Activated gamma-delta T cell treated with Interleukin-2 at 50 U/mL for 16 hours (primary cell): ENCODE data around the gene CAPN15.
A peak's percentile ranks its signal among the peaks of the same experiment; 100 is the strongest.
"Not testable (repeated sequence)": the region's sequence is repeated elsewhere in the genome, so short reads cannot be mapped to it uniquely, and the experiment has no call there.

Source experiments
- DNase-seq: peaks from one replicate; pipeline ENCODE4 v3.0.0-alpha.2; 2020

The CAPN15 gene

DNA sequence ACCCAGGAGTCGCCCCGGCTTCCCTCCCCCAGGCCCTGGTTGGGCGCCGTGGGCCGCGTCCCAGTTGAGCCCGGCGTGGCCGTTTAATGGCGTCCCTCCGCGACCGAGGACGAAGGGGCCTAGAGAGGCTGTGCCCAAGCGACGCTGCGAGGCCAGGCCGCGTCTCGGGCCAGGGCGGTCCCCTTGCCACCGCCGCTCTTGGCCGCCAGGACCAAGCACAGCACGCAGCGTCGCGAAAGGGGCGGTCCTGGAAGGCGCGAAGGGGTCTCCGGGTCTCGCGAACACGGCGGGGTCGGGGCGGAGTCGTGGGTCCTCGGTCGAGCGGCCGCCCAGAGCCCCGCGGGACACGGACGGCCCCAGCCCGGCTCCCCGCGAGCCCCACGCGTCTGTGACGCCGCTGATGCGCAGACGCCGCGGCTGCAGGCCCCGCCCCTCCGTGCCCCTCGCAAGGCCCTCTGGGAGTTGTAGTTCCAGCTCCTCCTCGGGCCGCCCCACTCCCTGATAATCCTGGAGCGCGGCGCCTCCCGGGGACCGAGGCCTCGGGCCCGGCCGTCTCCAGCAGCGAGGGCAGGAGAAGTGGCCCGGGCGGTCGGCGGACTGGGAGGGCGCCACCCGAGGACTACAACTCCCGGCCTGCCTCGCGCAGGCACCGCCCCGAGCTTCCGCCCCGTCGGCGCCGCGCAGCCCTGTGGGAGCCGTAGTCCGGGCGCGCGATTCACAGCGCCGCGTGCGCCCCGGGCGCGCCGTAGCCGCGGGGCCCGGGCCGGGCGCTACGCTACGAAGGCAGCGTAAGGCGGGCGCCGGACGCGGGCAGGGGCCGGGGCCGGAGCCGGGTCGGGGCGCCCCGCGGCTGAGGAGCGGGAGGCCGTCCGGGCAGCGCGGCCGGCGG lies at the start of gene CAPN15:
Gene CAPN15 (plus strand): TSS at position 698 of the 889 bp plus-strand sequence. CDS start 19,127 bp downstream, outside the sequence.
- DNase-seq, result peak; percentile 80

DNA sequence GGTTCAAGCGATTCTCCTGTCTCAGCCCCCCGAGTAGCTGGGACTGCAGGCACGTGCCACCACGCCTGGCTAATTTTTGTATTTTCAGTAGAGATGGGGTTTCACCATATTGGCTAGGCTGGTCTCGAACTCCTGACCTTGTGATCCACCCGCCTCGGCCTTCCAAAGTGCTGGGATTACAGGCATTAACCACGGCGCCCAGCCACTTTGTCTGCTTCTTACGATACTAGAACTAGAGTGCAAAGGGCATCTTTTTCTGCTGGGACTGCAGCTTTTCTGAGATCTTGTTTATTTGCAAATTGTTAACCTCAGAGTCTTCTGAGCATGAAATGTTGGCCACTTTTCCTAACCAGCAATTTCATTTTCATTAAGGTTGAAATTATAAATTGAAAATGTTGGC lies 49.2 kb upstream of the CAPN15 start:
- DNase-seq, result not testable (repeated sequence)

DNA sequence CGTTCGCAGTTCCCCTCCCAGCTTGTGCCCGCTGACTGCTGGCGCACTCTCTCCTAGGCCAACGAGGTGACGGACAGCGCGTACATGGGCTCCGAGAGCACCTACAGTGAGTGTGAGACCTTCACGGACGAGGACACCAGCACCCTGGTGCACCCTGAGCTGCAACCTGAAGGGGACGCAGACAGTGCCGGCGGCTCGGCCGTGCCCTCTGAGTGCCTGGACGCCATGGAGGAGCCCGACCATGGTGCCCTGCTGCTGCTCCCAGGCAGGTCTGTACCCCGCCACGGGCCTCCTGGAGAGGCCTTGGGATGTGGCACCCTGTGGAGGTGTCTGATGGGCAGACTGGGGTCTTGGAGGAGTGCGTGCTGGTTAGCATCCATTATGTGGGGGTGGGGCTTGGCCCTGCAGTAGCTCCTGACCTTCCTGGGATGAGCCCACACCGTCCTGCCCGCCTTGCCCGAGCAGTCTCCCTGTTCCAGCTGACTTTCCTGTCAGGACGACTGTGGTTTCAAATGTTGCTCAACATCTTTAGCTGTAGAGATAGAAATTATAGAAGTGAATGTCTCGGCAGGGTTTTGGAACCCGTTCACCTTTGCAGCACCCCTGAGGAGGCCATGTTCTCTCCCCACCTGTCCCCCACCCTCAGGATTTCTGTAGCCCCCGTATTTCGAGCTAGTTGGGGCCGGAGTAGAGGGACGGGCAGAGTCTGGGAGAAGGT lies 44.9 kb upstream of the CAPN15 start:
- DNase-seq, result no peak

DNA sequence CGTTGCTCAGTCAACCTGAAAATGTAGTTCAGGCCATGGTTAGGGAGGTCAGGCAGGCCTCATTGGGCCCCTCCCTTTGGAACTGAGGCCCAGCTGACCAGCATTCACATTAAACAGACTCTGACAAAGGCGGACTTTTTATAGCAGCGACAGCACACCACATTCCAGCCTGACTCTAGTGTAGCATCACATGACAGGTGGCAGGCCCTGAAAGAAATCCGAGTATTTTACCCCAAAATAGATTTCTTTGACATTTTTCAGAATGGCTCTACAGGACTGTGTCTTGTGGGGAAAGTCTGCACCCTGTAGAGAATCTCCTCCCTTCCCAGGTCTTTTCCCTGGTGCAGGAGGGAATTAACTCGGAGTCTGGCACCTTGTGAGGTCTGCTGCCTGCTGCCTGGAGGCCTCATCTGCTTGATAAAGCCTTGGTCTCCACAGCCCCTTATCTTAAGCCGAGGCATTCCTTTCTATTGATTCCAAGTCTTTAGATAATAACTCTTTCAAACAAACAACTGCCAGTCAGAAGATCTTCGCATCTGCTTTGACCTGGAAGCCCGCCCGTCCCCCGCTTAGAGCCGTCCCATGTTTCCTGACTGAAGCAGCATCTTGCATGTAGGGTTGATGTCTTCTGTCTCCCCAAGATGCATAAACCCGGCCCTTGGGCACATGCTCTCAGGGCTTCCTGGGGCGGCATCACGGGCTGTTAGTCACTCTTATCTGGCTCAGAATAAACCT lies 44.0 kb upstream of the CAPN15 start:
- no peak for DNase-seq

- no peak for DNase-seq
Observed at GRCh38 chr16:489606-490005, 37.9 kb upstream of the CAPN15 start.

GRCh38 chr16:490768-491167 lies 36.7 kb upstream of the CAPN15 start:
- no peak for DNase-seq

DNA sequence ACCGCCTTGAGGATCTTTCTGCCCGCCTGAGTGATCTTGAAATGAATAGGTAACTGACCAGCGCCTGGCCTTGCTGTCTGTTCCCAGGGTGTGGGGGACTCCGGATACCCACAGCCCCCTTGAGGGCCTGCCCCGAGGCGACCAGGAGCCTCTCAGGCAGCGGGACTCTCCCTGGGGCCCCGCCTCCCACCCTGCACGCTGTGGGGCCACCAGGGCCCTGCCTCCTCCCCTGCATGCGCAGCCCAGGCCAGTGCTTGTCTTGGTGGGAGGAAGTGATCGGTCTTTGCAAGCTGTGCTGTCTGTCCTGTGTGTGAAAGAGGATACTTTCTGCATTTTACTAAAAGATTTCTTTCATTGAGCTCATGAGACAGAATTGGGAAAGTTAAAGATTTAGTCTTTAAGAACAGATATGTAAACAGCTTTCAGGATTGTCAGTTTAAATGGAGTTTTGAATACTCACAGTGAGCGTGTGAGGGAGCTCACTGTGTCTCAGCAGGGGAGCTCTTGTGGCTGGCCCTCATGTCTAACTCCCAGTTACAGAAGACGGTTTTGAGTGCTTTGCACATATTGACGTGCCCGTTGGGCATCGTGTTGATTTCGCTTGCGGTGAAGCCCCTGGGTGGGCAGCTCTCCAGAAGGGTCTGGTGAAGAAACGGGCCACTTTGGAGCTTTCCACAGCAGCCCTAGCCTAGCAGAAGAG lies 36.1 kb upstream of the CAPN15 start:
- no peak for DNase-seq

DNA sequence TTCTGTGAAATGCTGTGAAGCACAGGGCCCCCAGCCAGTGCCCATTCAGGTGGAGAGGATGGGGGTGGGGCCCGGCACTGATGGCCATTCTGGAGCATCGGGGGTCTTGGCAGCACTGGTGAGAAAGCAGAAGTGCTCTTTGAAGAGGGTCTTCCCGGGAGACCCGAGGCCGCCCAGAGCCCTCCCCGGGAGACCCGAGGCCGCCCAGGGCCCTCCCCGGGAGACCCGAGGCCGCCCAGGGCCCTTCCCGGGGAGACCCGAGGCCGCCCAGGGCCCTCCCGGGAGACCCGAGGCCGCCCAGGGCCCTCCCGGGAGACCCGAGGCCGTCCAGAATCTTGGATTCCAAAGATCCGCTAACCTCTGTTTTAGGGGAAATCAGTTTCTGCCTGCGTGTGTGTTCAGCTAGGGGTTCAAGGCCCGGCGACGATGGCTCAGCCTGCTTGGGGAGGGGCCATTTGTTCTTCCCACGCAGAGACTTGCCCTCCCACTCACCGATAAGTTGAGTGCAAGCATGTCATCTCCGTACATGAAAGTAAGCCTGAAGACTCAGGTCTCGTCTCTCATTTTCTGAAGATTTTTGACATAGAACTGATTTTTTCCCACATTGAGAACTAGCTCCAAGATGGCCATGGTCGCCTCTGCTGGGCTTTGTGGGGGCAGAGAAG lies 35.2 kb upstream of the CAPN15 start:
- DNase-seq, result no peak

DNA sequence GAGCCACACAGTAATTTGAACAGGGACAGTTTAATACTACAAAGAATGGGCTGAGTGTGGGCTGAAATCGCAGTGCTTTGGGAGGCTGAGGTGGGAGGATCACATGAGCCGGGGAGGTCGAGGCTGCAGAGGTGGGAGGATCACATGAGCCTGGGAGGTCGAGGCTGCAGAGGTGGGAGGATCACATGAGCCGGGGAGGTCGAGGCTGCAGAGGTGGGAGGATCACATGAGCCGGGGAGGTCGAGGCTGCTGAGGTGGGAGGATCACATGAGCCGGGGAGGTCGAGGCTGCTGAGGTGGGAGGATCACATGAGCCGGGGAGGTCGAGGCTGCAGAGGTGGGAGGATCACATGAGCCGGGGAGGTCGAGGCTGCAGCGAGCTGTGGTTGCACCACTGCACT lies 32.8 kb upstream of the CAPN15 start:
- not testable (repeated sequence) for DNase-seq

DNA sequence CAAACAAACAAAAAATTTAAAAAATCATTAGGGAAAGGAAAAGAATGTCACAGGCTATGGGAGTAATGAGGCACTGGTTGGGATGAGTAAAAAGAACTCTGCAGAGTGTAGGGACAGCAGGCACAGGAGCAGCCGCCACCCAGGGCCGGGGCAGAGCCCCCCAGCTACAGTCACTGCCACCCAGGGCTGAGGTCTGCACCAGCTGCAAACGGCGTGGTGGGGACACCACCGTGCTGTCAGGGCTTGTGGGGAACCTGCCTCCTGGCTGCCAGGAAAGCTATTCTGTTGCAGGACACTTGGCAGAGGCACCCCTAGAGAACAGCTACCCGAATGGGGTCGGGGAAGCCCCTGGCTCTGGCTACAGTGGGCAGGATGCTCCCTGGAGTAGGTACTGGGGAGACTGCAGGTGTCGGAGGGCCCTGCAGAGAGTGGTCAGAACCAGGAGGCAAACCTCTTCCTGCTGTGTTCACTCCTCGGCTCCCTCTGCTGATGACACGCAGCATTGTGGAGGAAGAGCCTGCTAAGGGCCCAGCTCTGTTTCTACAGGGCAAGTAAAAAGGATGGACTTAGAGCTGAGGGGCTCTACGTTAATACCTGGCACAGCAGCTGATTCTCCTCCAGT lies 32.3 kb upstream of the CAPN15 start:
- DNase-seq, result no peak

GRCh38 chr16:496097-496886 lies 31.2 kb upstream of the CAPN15 start:
- no peak for DNase-seq

GRCh38 chr16:497258-497657 lies 30.3 kb upstream of the CAPN15 start:
- no peak for DNase-seq

GRCh38 chr16:499924-500323 lies 27.6 kb upstream of the CAPN15 start:
- DNase-seq, result no peak

GRCh38 chr16:500709-501108 lies 26.8 kb upstream of the CAPN15 start:
- DNase-seq, result no peak

DNA sequence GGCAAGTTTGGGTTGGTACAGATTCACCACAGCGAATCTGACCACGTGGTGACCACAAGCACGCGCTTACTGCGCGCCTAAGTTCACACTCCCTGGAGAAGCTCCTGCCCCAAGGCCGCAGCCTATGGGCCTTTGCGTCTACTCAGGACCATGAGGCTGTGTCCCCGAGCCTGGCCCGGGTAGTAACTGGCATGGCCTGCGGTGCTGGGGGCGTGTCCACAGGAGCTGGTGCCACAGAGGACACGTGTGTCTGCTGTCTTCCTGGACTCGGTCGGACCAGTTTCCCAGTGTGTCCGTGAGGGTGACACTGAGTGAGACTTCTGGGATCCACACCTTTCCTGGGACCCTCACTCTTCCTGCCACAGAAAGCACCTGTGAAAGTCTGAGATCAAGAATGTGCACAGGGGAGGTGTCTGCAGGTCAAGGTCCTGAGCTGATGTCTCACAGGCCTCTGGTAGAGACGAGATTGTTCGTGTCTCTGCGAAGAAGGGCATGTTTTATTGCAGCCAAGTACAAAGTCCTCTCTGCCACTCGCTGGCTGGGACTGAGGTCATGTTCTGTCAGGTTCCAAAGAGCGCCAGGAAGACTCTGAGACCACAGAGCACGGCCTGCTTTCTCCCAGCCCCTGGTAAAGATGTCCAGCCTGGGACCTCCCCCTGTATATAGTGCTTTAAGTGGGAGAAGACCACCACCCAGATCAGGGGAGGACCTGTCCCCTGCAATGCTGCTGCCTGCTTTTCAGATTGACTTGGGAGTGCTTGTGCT lies 25.2 kb upstream of the CAPN15 start:
- DNase-seq, result no peak

DNA sequence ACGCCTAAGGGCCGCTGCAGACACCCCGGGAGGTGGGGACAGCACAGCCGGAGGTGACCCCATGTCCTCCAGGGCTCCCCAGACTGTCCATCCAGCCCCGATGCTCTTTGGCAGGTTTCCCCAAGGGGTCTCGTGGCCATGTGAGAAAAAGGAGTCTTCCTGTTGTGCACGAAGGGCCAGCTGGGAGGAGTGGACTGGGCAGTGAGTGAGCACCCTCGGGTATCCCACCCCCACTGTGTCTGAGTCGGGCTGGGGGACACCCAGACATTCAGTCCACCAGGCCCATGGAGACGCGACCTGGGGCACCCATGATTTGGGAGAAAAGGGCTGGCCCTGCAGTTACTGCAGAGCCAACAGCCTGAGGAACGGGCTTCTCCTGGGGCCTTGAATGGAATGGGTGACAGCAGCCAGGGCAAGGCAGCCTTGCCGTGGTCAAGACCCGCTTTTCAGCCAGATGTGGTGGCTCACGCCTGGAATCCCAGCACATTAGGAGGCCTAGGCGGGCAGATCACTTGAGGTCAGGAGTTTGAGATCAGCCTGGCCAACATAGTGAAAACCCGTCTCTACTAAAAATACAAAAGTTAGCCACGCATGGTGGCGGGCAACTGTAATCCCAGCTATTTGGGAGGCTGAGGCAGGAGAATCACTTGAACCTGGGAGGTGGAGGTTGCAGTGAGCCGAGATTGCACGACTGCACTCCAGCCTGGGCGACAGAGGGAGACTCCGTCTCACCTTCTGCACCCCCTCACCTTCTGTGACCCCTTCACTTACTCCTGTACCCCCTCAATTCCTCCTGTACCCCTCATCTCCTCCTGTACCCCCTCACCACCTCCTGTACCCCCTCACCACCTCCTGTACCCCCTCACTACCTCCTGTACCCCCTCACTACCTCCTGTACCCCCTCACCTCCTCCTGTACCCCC lies 24.1 kb upstream of the CAPN15 start:
- no peak for DNase-seq

DNA sequence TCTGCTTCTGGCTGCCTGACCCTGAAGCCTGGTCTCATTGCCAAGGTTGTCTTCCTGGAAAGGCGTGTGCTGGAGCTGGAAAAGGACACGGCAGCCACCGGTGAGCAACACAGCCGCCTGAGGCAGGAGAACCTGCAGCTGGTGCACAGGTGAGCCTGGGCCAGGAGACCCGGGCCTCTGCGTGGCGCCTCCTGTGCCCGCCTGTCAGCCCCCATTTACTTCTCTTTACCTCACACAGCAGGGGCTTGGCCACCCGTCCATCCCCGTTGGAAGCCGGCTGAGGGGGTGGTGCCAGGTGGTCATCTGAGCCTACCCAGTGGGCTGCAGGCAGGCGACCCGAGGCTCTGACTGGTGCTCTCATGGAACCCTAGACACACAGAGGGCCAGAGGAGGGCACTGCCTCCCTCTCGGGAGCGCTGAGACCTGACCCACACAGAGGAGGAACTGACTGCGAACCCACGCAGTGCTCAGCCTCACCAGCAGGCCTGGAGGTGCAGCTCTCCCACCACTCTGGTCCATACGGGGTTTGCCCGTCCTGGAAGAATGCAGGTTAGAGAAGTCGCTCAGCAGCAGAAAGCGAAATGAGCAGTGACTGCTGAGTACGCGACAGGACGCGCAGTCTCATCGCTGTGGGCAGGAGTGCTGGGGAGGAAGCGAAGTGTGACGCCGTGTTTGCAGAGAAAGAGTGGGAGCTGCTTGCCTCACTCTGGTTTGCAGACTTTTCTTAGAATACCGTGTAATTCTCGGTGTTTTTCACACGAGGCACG lies 21.9 kb upstream of the CAPN15 start:
- DNase-seq, result no peak

GRCh38 chr16:506246-506546 lies 21.3 kb upstream of the CAPN15 start:
- no peak for DNase-seq
